Glomerular visceral epithelial cell (primary cell): Measurements from ENCODE around the gene RABGAP1L.
A peak's percentile ranks its signal among the peaks of the same experiment; 100 is the strongest.
"Not testable (repeated sequence)": the region's sequence is repeated elsewhere in the genome, so short reads cannot be mapped to it uniquely, and the experiment has no call there.

ENCODE experiments used
- DNase-seq: peaks from one replicate; pipeline ENCODE4 v3.0.0-alpha.2; 2016; ENCODE audit errors: extremely low spot score

The RABGAP1L gene

GRCh38 chr1:174428033-174428432, 268.7 kb downstream of the RABGAP1L start:
- no peak for DNase-seq

GRCh38 chr1:174428739-174429138, 269.4 kb downstream of the RABGAP1L start:
- DNase-seq, result no peak

GRCh38 chr1:174433451-174433850, 274.1 kb downstream of the RABGAP1L start:
- DNase-seq, result peak; percentile 1

GRCh38 chr1:174445351-174445750, 286.0 kb downstream of the RABGAP1L start:
- no peak for DNase-seq

- DNase-seq, result no peak
Measured at GRCh38 chr1:174445817-174446216, 286.5 kb downstream of the RABGAP1L start.

- DNase-seq, result no peak
Measured at GRCh38 chr1:174447866-174448530, 288.7 kb downstream of the RABGAP1L start, which contains the start of gene GPR52. Gene GPR52 (plus strand): TSS chr1:174447964. CDS start chr1:174448112, 148 bp downstream.

- DNase-seq, result no peak
Measured at GRCh38 chr1:174448531-174448883, 289.2 kb downstream of the RABGAP1L start.

GRCh38 chr1:174448974-174449373, 289.7 kb downstream of the RABGAP1L start:
- DNase-seq, result no peak

GRCh38 chr1:174451408-174451807, 292.1 kb downstream of the RABGAP1L start:
- no peak for DNase-seq

- DNase-seq, result no peak
Measured at GRCh38 chr1:174465855-174466254, 306.5 kb downstream of the RABGAP1L start.

- DNase-seq, result no peak
Measured at GRCh38 chr1:174466607-174467006, 307.3 kb downstream of the RABGAP1L start.

- no peak for DNase-seq
Measured at GRCh38 chr1:174469052-174469451, 309.7 kb downstream of the RABGAP1L start.

- DNase-seq, result no peak
Measured at GRCh38 chr1:174469687-174470086, 310.4 kb downstream of the RABGAP1L start.

GRCh38 chr1:174479281-174479680, 320.0 kb downstream of the RABGAP1L start:
- DNase-seq, result no peak

GRCh38 chr1:174480324-174480723, 321.0 kb downstream of the RABGAP1L start:
- no peak for DNase-seq

GRCh38 chr1:174491606-174492005, 332.3 kb downstream of the RABGAP1L start:
- DNase-seq, result no peak

- DNase-seq, result no peak
Measured at GRCh38 chr1:174497478-174497877, 338.2 kb downstream of the RABGAP1L start.

- not testable (repeated sequence) for DNase-seq
Measured at GRCh38 chr1:174516755-174517154, 357.4 kb downstream of the RABGAP1L start.

- DNase-seq, result no peak
Measured at GRCh38 chr1:174519844-174520243, 360.5 kb downstream of the RABGAP1L start.

GRCh38 chr1:174531751-174532150, 372.4 kb downstream of the RABGAP1L start:
- no peak for DNase-seq

GRCh38 chr1:174534789-174535188, 375.5 kb downstream of the RABGAP1L start:
- peak; percentile 22 for DNase-seq

GRCh38 chr1:174535207-174535606, 375.9 kb downstream of the RABGAP1L start:
- peak; percentile 1 for DNase-seq

GRCh38 chr1:174543421-174543820, 384.1 kb downstream of the RABGAP1L start:
- not testable (repeated sequence) for DNase-seq

GRCh38 chr1:174550296-174550695, 391.0 kb downstream of the RABGAP1L start:
- DNase-seq, result no peak
